Measurements from ENCODE around the gene UBXN7.
"Not testable (repeated sequence)": the region's sequence is repeated elsewhere in the genome, so short reads cannot be mapped to it uniquely, and the experiment has no call there.

Gene UBXN7, protein sequence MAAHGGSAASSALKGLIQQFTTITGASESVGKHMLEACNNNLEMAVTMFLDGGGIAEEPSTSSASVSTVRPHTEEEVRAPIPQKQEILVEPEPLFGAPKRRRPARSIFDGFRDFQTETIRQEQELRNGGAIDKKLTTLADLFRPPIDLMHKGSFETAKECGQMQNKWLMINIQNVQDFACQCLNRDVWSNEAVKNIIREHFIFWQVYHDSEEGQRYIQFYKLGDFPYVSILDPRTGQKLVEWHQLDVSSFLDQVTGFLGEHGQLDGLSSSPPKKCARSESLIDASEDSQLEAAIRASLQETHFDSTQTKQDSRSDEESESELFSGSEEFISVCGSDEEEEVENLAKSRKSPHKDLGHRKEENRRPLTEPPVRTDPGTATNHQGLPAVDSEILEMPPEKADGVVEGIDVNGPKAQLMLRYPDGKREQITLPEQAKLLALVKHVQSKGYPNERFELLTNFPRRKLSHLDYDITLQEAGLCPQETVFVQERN

DNA sequence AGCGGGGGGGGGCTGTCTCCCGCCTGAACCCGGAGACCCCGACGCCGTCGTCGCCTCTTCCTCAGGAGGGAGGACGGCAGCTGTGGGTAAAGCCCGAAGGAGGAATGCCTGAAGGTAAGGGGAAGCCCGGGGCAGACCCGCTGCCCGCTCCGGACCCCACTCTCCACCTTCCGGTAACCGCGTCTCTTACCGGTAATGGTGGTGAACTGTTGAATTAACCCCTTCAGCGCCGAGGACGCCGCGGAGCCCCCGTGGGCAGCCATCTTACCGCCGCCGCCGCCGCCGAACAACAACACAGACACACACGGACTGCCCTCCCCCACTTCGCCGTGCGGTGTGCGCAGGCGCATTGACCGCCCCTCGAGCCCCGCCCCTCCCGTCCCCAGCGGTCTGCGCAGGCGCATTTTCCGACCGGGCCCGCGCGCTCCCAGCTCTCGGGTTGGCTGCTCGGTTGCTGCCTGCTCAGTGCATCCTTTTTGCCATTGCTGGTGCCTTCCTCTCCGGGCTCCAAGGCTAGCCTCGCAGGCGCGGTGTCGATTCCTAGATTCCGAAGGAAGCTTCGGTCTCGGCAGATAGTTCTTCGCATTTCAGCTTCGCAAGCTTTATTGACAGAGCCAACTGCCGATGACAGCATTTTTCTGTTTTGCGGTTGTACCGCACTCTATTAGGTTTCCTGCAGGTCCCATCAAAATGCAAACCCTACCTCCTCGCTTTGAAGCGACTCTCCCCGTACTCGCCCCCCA, at the start of gene UBXN7:
TSS of gene UBXN7 (minus strand) at position 291 of the 743 bp plus-strand sequence. CDS start at position 263, 28 bp downstream.
- peak; percentile 98 for DNase-seq

DNA sequence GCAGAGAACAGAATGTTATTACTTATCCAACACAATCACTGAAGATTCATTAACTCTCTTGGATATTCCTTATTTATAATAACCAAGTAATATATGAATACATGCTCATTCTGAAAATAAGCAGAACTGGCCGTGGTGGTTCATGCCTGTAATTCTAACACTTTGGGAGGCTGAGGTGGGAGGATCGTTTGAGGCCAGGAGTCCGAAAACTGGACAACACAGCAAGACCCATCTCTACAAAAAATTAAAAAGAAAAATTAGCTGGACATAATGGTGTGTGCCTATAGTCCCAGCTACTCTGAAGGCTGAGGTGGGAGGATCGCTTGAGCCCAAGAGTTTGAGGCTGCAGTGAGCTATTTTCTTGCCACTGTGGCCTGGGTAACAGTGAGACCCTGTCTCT, 45.5 kb upstream of the UBXN7 start:
- DNase-seq: no peak

DNA sequence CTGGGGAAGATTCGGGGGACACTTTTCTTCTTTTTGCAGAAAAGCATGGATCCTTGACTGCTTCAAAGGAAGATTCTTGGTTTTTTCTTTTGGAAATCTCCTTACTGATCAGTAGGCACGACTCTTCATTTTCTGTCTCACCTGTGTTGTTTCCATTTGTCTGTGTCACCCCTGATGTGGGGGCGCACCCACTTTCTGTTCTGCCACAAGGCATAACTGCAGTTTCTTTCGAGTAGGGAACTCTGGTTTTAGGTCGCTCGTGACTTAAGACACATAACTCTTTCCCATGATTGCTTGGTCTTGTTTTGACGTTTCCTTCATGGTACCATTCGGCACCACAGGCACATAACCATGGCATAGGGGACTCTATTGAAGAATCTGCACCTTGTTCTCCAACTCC, 40.1 kb upstream of the UBXN7 start:
- no peak for DNase-seq

DNA sequence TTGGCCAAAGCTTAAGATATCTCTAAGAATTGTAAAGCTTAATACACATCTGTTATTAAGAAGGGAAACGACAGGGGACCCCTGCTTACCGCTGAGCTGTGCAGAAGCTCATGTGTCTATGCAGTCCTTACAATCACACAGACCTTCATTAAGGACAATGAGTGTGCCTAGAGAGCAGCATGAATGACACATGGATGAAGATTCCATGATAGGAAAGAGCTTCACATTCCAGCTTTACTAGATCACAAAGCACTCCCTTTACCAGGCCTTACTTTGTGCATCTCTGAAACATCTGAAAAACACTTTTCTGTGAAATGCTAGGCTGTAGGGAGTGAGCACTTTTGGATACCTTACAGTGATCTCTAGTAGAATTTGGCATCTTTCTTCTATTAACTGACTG, 39.3 kb upstream of the UBXN7 start:
- DNase-seq: no peak

DNA sequence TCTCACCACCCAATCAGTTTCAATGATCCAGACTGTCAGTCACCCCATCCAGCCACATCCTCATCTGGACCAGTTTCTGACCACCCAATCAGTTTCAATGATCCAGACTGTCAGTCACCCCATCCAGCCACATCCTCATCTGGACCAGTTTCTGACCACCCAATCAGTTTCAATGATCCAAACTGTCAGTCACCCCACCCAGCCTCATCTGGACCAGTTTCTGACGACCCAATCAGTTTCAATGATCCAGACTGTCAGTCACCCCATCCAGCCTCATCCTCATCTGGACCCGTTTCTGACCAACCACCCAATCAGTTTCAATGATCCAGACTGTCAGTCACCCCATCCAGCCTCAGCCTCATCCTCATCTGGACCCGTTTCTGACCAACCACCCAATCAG, 38.0 kb upstream of the UBXN7 start:
- not testable (repeated sequence) for DNase-seq

DNA sequence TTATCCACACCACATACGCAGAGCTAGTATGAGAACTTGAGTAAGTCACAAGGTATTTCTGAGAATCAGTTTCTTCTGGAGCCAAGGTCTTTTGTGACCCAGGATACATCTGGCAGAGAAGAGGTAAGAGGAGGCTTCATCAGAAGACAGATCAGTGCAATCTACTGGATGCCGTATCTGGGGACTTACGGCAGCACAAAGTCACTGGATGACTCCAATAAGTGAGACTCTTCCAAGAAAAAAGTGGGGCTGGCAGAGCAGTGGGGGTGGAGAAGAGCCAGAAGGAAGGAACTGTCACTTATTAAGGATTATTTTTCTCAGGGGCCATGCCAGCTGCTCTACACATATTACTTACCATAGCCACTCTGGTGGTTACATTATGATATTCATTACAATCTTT, 31.6 kb upstream of the UBXN7 start:
- no peak for DNase-seq

DNA sequence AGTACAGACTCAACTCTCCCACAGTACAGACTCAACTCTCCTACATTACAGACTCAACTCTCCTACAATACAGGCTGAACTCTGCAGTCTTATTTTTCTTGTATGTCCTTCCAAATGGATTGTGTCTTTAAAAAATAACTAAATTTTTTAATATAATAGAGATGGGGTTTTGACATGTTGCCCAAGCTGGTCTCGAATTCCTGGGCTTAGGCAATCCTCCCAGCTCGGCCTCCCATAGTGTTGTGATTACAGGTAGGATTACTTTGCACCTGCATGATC, 31.2 kb upstream of the UBXN7 start:
- DNase-seq: no peak

DNA sequence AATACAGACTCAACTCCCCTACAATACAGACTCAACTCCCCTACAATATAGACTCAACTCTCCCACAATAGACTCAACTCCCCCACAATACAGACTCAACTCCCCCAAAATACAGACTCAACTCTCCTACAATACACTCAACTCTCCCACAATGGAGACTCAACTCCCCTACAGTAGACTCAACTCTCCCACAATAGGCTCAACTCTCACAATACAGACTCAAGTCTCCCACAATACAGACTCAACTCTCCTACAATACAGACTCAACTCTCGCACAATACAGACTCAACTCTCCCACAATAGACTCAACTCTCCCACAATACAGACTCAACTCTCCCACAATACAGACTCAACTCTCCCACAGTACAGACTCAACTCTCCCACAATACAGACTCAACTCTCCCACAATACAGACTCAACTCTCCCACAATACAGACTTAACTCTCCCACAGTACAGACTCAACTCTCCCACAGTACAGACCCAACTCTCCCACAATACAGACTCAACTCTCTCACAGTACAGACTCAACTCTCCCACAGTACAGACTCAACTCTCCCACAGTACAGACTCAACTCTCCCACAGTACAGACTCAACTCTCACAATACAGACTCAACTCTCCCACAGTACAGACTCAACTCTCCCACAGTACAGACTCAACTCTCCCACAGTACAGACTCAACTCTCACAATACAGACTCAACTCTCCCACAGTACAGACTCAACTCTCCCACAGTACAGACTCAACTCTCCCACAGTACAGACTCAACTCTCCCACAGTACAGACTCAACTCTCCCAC, 30.7 kb upstream of the UBXN7 start:
- DNase-seq: not testable (repeated sequence)

DNA sequence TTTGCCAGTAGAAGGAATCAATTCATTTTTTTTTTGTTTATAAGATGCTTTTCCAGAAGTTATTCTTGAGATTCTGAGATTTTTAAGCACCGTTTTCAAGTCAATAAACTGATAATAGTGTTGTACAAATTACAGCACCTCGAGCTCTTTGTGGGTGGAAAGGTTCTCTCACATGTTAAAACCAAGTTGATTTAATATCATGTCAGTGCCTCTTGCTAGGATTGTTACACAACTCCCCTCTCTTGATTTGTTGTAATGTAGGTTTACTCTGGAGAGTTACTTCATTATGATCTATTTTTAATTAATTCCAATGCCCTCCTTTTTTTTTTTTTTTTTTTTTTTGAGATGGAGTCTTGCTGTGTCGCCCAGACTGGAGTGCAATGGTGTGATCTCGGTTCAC, 25.8 kb upstream of the UBXN7 start:
- DNase-seq: no peak

DNA sequence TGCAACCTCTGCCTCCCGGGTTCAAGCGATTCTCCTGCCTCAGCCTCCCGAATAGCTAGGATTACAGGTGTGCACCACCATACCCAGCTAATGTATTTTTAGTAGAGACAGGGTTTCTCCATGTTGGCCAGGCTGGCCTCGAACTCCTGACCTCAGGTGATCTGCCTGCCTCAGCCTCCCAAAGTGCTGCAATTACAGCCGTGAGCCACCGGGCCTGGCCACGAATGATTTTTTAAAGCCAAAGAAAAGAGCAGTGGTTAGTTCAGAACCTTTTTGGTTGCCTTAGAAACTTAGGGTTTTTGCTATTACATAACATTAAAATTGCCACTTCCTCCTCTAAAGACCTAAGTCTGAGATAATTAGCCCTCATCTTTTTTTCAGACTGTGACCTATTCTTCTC, 25.2 kb upstream of the UBXN7 start:
- not testable (repeated sequence) for DNase-seq

DNA sequence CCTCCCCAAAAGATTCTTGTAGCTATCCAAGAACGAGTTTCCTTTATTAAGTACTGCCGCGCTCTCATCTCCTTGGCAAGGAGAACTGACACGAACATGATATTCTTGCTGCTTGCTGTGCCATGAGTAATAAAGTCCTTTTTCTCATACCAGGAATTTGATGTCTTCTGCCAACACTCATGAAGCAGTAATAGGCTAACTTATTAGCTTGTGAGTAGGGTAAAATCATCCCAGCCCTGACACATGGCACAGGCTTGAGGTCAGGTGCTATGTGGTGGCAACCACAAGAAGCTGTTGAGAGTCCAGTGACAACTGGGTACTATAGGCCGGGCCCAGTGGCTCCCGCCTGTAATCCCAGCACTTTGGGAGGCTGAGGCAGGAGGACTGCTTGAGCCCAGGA, 22.7 kb upstream of the UBXN7 start:
- DNase-seq: no peak

DNA sequence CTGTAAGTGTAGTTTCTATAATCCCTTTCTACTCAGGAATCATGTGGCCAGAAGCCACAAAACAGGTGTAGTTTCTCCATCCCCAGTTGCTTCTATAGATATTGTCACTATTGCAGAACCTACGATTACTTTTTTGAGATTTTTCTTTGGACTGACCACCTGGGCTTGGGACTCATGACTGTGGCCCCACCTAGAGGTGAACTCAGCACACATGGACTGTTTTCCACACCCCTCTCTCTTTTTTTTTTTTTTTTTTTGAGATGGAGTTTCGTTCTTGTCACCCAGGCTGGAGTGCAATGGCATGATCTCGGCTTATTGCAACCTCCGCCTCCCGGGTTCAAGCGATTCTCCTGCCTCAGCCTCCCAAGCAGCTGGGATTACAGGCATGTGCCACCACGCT, 13.2 kb upstream of the UBXN7 start:
- not testable (repeated sequence) for DNase-seq

DNA sequence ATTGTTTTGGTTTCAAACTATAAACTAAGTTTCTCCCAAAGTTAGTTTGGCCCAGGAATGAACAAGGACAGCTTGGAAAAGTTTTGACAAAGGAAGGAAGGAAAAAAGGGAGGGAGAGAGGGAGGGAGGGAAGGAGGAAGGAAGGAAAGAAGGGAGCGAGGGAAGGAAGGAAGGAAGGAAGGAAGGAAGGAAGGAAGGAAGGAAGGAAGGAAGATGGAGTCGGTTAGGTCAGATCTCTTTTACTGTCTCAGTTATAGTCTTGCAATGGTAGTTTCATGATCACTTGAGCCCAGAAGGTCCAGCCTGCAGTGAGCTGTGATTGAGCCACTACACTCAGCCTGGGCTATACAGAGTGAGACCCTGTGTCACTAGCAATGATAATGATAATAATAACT, 12.3 kb upstream of the UBXN7 start:
- DNase-seq: no peak

DNA sequence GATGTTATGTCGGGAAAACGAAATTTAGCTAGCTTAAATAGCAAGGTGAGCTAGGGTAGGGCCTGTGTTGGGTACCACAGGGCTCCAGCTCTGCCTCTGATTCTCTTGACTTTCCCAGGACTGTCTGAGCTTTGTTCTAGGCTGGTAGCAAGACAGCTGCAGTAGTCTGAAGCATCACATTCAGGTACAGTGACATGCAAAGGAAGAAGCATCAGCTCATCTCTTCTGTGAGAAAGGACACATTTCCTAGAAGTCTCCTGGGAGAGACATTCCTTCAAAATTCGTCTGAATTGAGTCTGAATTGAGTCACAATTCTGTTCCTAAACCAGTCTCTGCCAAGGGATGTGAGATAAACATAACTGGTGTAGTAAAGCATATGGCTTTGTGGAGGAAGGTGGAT, 8.5 kb upstream of the UBXN7 start:
- no peak for DNase-seq

DNA sequence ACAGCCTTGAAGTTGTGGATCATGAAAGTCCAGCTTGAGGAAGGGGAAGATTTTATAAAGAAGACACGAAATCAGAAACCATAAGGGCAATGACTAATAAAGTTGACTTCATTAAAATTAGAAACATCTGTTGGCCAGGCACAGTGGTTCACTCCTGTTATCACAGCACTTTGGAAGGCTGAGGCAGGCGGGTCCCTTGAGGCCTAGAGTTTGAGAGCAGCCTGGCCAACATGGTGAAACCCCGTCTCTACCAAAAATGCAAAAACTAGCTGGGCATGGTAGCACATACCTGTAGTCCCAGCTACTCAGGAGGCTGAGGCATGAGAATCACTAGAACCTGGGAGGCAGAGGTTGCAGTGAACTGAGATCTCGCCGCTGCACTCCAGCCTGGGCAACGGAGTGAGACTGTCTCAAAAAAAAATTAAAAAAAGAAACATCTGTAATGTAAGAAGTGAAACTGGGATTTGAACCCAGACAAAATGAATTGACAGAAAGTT, 7.9 kb upstream of the UBXN7 start:
- no peak for DNase-seq

DNA sequence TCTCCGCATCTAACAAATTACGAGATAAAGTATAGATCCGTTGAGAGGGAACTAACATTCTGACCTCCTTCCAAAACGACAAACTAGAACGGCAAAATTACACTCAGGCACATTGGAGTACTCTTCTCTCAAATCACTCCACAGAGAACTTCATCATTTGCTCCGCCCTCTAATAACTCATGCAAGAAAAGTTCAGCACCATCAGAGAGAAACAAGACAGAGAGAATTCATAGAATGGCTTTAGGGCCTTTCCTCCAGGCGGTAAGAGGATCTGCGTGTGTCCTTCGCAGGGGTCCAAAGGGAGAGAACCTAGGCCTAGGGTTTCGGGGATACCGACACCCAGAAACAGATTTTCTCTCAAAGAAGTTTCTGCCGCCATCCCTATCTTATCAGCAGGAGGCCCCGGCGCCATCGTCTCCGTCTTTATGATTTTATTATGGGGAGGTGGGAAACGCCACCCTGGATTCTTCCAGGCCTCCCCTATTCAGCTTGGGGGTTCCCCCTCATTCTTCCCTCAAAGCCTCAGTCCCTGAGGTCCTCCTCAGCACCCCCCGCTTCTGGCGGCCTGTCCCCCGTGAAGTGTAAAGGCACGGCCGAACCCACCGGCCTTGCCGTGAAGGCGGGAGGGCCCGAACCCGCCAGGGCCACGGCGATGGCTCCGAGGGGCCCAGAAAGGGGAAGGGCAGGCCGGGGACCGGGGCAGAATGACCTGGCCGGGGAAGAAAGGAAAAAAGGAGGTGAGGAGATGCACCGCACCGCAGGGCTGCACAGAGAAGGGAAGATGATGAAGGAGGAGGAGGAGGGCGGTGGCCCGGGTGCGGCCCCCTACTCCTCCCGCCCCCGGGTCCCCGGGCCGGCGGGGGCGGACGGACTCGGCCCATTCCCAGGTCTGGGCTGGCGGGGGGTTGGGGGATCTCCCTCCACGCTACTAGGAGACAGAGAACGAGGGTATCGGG, 768 bp downstream of the UBXN7 start:
- DNase-seq: peak; percentile 69

DNA sequence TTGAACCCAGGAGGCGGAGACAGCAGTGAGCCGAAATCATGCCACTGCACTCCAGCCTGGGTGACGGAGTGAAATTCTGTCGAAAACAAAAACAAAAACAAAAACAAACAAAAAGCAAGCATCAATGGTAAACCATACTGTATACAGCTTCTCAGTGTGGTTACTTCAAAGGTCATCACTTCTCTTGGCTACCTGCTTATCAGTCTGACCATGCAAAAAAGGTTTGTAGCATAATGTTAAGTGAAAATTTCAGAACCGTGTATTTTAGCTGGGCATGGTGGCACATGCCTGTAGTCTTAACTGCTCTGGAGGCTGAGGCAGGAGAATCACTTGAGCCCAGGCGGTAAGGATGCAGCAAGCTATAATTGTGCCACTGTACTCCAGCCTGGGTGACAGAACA, 4.2 kb downstream of the UBXN7 start:
- DNase-seq: no peak

DNA sequence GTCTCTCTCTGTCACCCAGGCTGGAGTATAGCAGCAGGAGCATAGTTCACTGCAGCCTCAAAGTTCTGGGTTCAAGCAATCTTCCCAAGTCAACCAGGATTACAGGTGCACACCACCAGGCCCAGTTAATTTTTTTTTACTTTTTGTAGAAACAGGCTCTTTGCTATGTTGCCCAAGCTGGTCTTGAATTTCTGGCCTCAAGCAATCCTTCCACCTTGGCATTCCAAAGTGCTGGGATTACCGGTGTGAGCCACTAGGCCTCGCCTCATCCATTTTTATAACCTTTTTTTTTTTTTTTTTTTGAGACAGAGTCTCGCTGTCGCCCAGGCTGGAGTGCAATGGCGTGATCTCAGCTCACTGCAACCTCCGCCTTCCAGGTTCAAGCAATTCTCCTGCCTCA, 7.8 kb downstream of the UBXN7 start:
- not testable (repeated sequence) for DNase-seq

DNA sequence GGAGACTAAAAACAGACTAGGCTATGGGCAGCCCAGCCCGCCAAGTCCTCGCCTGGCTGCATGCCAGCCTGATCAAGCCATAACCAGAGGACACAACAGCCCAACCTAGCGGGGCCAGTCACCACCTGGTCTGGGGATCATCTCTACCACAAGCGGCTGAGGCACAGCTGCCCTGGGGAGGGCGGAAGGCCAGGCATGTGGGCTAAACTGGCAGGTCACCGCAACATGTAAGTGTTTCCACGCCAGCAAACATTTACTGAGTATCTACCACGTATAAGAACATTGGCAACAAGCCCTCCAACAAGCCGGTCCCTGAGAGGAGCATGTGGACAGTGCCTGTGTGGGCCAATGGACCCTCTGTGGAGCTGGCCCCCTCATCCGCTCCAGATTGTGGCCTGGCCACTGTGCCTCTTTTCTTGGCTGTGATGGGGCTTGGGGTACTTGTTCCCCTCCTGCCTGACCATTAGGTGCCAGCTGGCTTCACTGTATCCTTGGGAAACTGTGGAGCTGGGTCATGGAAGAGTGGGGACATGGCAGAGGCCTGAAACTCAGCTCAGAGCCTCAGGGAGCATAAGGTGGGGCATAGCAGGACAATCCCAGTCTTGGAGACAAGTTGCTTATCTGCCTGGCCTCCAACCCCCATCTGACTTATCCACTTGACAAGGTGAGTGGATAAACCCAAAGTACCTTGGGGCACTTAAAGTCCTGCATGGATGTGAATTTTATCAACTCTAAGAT, 9.0 kb downstream of the UBXN7 start:
- DNase-seq: peak; percentile 24

DNA sequence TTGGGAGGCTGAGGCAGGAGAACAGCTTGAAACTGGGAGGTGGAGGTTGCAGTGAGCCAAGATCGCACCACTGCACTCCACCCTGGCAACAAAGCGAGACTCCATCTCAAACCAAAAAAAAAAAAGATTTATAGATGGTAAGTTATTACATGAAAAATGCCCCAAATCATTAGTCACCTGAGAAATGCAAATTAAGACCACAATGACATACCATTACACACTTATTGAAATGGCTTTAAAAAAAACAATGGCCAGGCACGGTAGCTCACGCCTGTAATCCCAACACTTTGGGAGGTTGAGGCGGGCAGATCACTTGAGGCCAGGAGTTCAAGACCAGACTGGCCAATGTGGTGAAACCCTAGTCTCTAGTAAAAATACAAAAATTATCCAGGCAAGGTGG, 10.6 kb downstream of the UBXN7 start:
- not testable (repeated sequence) for DNase-seq

DNA sequence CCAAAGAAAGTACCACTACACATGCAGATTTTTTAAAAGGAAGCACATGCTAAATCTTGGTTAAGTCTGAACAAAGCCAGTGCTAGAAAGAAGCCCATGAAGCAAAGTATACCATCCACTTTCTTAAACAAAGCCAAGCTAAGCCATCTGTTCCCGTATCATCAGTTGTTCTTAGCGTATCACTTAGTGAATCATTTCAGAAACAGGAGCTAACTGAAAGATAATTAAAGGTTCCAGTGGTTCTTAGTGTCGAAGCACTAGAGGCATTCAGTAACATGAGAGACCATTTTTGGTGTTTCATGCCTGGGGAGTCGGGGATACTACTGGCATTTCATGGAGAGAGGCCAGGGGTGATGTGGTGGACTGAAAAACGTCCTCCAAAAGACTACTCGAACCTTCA, 12.8 kb downstream of the UBXN7 start:
- DNase-seq: no peak

DNA sequence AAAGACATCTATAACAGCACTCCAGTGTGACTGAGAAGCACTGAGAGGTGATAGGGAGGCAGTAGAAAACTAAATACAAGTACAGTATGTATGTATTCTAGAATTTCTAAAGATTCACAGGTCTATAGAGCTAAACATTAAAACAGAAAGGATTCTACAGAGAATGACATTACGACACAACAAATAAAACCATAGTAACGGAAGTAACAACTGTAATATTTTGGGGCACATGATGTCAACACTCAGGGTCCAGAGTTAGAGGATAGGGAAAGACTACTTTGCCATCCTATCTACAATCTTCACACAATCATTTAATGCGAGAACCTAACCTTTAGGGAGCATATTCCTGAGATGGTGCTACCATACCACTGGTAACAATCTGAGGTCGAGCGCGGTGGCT, 13.6 kb downstream of the UBXN7 start:
- DNase-seq: no peak
